ENCODE data around the gene RAPGEF2. TPM values are rescaled to one million over a fixed set of nuclear protein-coding genes. Genes with fewer than 3 reads are reported as not detected.

The RAPGEF2 gene
- total and polyA plus RNA-seq, 2 donors (not counting 3 experiments of a cell fraction or from before 2014, with no cell fraction given) = 28.7 to 55.2 TPM

DNA sequence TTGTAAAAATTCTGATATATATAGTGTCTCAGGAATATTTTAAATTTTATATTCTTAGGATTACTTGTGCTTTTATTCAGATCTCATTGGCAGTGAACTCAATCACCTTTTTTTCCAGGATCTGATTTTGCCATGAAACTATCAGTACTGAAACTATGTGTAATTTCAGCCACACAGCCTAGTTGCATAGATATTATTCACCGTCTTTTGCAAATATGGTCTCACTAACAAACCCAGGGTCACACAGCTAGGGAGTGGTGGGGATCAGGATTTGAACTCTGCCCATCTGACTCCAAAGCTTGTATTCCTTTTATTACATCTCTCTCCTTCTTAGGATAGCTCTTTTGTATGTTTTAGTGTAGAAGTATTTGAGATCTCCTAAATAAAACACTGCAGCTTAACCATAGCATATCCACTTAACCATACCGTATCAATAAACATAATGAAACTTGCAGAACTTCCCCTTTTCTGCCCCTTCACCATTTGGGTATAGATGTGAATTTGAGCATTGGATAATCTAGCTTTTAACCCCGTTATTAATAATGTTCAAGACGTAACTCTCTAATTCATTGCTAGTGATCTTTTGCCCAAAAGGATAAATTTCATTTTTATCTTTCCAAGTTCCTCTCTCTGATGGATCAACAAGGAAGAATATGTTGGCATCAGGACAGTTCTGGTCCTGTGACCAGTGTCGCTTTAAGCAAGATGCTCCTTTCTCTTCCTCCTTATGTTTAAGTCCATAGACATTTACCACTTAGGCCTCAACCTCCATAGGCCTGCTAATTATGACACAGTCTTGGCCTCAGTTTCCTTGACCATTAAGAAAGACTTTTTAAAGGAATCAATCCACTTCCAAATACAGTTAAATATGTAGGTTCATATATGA, 74.6 kb downstream of the RAPGEF2 start:
- BruUV-seq (replicated peaks) = no TSS peak

More for the DNA sequence above, 74.6 kb downstream of the RAPGEF2 start:
- Histone ChIP-seq H3K27me3 (ENCODE audit: control insufficient read depth in 2 of 2, insufficient read depth in 2 of 2, low read length in 2 of 2) (no peaks in the 10 kb centered on the region), H3K9me3 (replicated peaks; ENCODE audit: control insufficient read depth, insufficient read depth, low read length) (no peaks in the 10 kb centered on the region), H3K79me2 (ENCODE audit: control insufficient read depth, insufficient read depth, low read length) (peaks cover 55% of the 10 kb centered on the region), H3K4me1 (ENCODE audit: control insufficient read depth, extremely low read depth, insufficient read depth, low read length) (peaks cover 35% of the 10 kb centered on the region), H3K36me3 (ENCODE audit: control insufficient read depth in 2 of 2, extremely low read depth in 1 of 2, insufficient read depth in 2 of 2, low read length in 2 of 2) (no peaks in the 10 kb centered on the region), H3K9me1 (replicated peaks; ENCODE audit: control insufficient read depth, extremely low read depth, insufficient read depth, low read length) (no peaks in the 10 kb centered on the region), H3K9ac (replicated peaks; ENCODE audit: extremely low read depth, insufficient read depth, low read length) (no peak overlapping the region), H2AFZ (ENCODE audit: low read depth, low read length) (no peak overlapping the region), H3K4me2 (ENCODE audit: insufficient read depth, low read length) (no peak overlapping the region), H3K27ac (ENCODE audit: insufficient read depth, low read depth, low read length) (no peak overlapping the region), H4K20me1 (replicated peaks; ENCODE audit: control insufficient read depth, extremely low read depth, insufficient read depth, low read length) (no peaks in the 10 kb centered on the region), H3K4me3 (replicated peaks in 1 of 3; ENCODE audit: insufficient read depth in 1 of 3, low read depth in 1 of 3, low read length in 3 of 3) (no peak overlapping the region)
- ChIA-PET CTCF (interaction anchor here (0.8 to 2.9 kb wide), 4 partner anchors 20 to 320 kb away, joined by 4 to 33 read pairs (median 6); no protein-coding TSS in a partner anchor), POLR2A (no interaction called here)
- no peak for TF ChIP-seq JUN (IDR thresholded peaks at IDR 0.05; ENCODE audit: borderline replicate concordance, insufficient read depth, insufficient read length, low read depth)
- no peak for TF ChIP-seq POLR2A (IDR thresholded peaks at IDR 0.05; ENCODE audit: low read depth, low read length)
- TF ChIP-seq MYC (IDR thresholded peaks at IDR 0.05; ENCODE audit: low read depth, low read length) = no peak
- TF ChIP-seq POLR2AphosphoS5 (IDR thresholded peaks at IDR 0.05; ENCODE audit: insufficient read depth, low read depth, low read length) = no peak
- TF ChIP-seq, protein P1, sequence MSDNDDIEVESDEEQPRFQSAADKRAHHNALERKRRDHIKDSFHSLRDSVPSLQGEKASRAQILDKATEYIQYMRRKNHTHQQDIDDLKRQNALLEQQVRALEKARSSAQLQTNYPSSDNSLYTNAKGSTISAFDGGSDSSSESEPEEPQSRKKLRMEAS (IDR thresholded peaks at IDR 0.05; ENCODE audit: insufficient read depth, insufficient read length) = no peak
- no peak for TF ChIP-seq GATA2 (IDR thresholded peaks at IDR 0.05; ENCODE audit: insufficient read depth, insufficient read length, low read depth, low read length)
- TF ChIP-seq FOS (IDR thresholded peaks at IDR 0.05; ENCODE audit: borderline replicate concordance, insufficient read depth, low read length) = no peak
- no peak for TF ChIP-seq EZH2 (IDR thresholded peaks at IDR 0.05; ENCODE audit: borderline replicate concordance, low read depth, low read length, severe bottlenecking)
- no peak for TF ChIP-seq CTCF (IDR thresholded peaks at IDR 0.05; ENCODE audit: extremely low read depth in 1 of 2, insufficient read depth in 1 of 2, low read depth in 1 of 2, low read length in 2 of 2)
- dilution Hi-C loops (cut with MboI; ENCODE audit: extremely low pct_ligation_motif_present, low sequenced_read_pairs) = no loop called here
- intact Hi-C loops (cut with micrococcal nuclease) = loop anchor here (5.0 kb wide), 3 partner anchors 150 to 505 kb away; partner anchors contain the start of genes C4orf46 and ETFDH
- DNase-seq (ENCODE audit: low read depth, low spot score) (no peak), FAIRE-seq (no peak)
